Naive thymus-derived CD4-positive, alpha-beta T cell (primary cell): ENCODE data around the gene FBXL17. TPM values are rescaled to one million over a fixed set of nuclear protein-coding genes. Genes with fewer than 3 reads are reported as not detected.
A peak's percentile ranks its signal among the peaks of the same experiment; 100 is the strongest.

Source experiments
- ATAC-seq: fragments of 150-1000 bp; cut with Tn5 transposase; 2 replicates; pipeline ENCODE4 v1.10.0; 2021; ENCODE audit warnings: mild to moderate bottlenecking, moderate library complexity
- CTCF ChIA-PET: fragments of 350-600 bp; sonication (Branson Sonifier 250); formaldehyde crosslinking; loops from one replicate; lab custom pipeline; 2021; ENCODE audit warnings: antibody characterized with exemption; lab: Charles Lee
- POLR2A ChIA-PET: fragments of 350-600 bp; sonication (Branson Sonifier 250); formaldehyde crosslinking; loops from one replicate; lab custom pipeline; 2021; ENCODE audit warnings: antibody characterized with exemption, inconsistent platforms; lab: Charles Lee
- DNase-seq, 9 donors: peaks; one replicate each; pipeline versions ENCODE4 v3.0.0 to v3.0.0-alpha.2; 2020 to 2022; ENCODE audit warnings: mixed read lengths in 1 of 9
- H3K27ac ChIP-seq: one replicate; pipeline ENCODE4 v1.7.0; 2013; ENCODE audit warnings: mild to moderate bottlenecking, low read depth, low read length, moderate library complexity
- H3K27me3 ChIP-seq, 2 donors: one replicate each; pipeline ENCODE4 v1.7.0; 2013; ENCODE audit warnings: low read length in 2 of 2, mild to moderate bottlenecking in 2 of 2, moderate library complexity in 2 of 2; ENCODE audit not compliant: control insufficient read depth in 2 of 2, insufficient read depth in 2 of 2
- H3K36me3 ChIP-seq, 3 experiments: 1 replicate in 2 of 3; 2 replicates in 1 of 3; pipeline ENCODE4 v1.7.0; 2013; ENCODE audit warnings: low read length in 3 of 3, mild to moderate bottlenecking in 3 of 3, moderate library complexity in 1 of 3; ENCODE audit not compliant: insufficient read depth in 3 of 3, control insufficient read depth in 2 of 3
- H3K4me1 ChIP-seq, 2 donors: one replicate each; pipeline ENCODE4 v1.7.0; 2013; ENCODE audit warnings: low read length in 2 of 2, mild to moderate bottlenecking in 2 of 2, moderate library complexity in 1 of 2; ENCODE audit not compliant: control insufficient read depth in 2 of 2, insufficient read depth in 2 of 2
- H3K4me3 ChIP-seq: 2 replicates; pipeline ENCODE4 v1.7.0; 2013; ENCODE audit warnings: mild to moderate bottlenecking, low read length
- H3K9me3 ChIP-seq, 3 experiments: 1 replicate in 2 of 3; 2 replicates in 1 of 3; pipeline ENCODE4 v1.7.0; 2013; ENCODE audit warnings: low read length in 3 of 3; ENCODE audit not compliant: control insufficient read depth in 2 of 3
- H3K27ac Mint-ChIP-seq, 9 donors: one replicate each; pipeline ENCODE4 v1.8.0; 2020 to 2022; ENCODE audit warnings: mixed read lengths in 9 of 9, mild to moderate bottlenecking in 8 of 9, moderate library complexity in 5 of 9, inconsistent platforms in 2 of 9
- H3K27me3 Mint-ChIP-seq, 5 donors: one replicate each; pipeline ENCODE4 v1.8.0; 2021 to 2022; ENCODE audit warnings: mixed read lengths in 5 of 5, mild to moderate bottlenecking in 1 of 5
- H3K36me3 Mint-ChIP-seq, 5 donors: one replicate each; pipeline ENCODE4 v1.8.0; 2020 to 2022; ENCODE audit warnings: mixed read lengths in 5 of 5, mild to moderate bottlenecking in 3 of 5, inconsistent platforms in 1 of 5
- H3K4me1 Mint-ChIP-seq, 7 donors: one replicate each; pipeline ENCODE4 v1.8.0; 2020 to 2022; ENCODE audit warnings: mixed read lengths in 7 of 7, mild to moderate bottlenecking in 3 of 7, inconsistent platforms in 1 of 7
- H3K4me3 Mint-ChIP-seq, 10 donors: one replicate each; pipeline ENCODE4 v1.8.0; 2020 to 2022; ENCODE audit warnings: mild to moderate bottlenecking in 10 of 10, mixed read lengths in 10 of 10, moderate library complexity in 6 of 10, inconsistent platforms in 2 of 10
- H3K9me3 Mint-ChIP-seq, 11 donors: one replicate each; pipeline ENCODE4 v1.8.0; 2020 to 2022; ENCODE audit warnings: mixed read lengths in 11 of 11, mild to moderate bottlenecking in 4 of 11, inconsistent platforms in 1 of 11, moderate library complexity in 1 of 11
- intact Hi-C, 2 donors: fragments of 100-400 bp; cut with micrococcal nuclease; formaldehyde crosslinking; loops; one replicate each; pipeline ENCODE4 v1.15.1; 2023
- polyA plus RNA-seq, 2 donors: library from polyadenylated mRNA; unstranded; fragments of 300-500 nt; fragmentation: Illumina TruSeq; gene quantifications; one replicate each; pipeline ENCODE4 v1.2.3, GENCODE V29; 2021
- total RNA-seq, 6 experiments: library from RNA in 5 of 6; stranded (reverse) in 5 of 6; gene quantifications; 1 replicate in 5 of 6; 2 replicates in 1 of 6; pipeline ENCODE4 v1.2.3 and lab custom pipeline; 2021 to 2026

Gene FBXL17
- total and polyA plus RNA-seq, 7 experiments from 2014 or later: 4.4 to 28.4 (median 19.6) TPM

GRCh38 chr5:107861565-107861964 lies 520.3 kb downstream of the FBXL17 start:
- POLR2A ChIA-PET: no interaction called here

GRCh38 chr5:107860044-107860443 lies 521.9 kb downstream of the FBXL17 start:
- H3K4me1 ChIP-seq: no peaks in the 10 kb centered on the region
- no peak overlapping the region for H3K4me3 ChIP-seq
- H3K36me3 ChIP-seq: no peaks in the 10 kb centered on the region
- Mint-ChIP-seq H3K4me3 (no peak overlapping the region), H3K4me1 (peaks cover 0 to 3% (median 0%) of the 10 kb centered on the region in 7 donors), H3K9me3 (peaks cover 0 to 5% (median 0%) of the 10 kb centered on the region in 11 donors), H3K27me3 (no peaks in the 10 kb centered on the region), H3K27ac (no peak overlapping the region), H3K36me3 (peaks cover 5 to 34% (median 20%) of the 10 kb centered on the region in 5 donors)
- no peak overlapping the region for H3K27ac ChIP-seq
- POLR2A ChIA-PET: no interaction called here
- intact Hi-C loops: no loop called here
- CTCF ChIA-PET: no interaction called here
- no peak for DNase-seq
- no peaks in the 10 kb centered on the region for H3K9me3 ChIP-seq
- no peaks in the 10 kb centered on the region for H3K27me3 ChIP-seq
- ATAC-seq: no peak

More at GRCh38 chr5:107861565-107861964, 520.3 kb downstream of the FBXL17 start:
- Mint-ChIP-seq H3K27ac (no peak overlapping the region), H3K4me1 (peaks cover 0 to 3% (median 0%) of the 10 kb centered on the region in 7 donors), H3K27me3 (no peaks in the 10 kb centered on the region), H3K4me3 (no peak overlapping the region), H3K36me3 (peaks cover 5 to 48% (median 27%) of the 10 kb centered on the region in 5 donors), H3K9me3 (peaks cover 0 to 5% (median 0%) of the 10 kb centered on the region in 11 donors)
- CTCF ChIA-PET: no interaction called here
- Histone ChIP-seq H3K36me3 (no peaks in the 10 kb centered on the region), H3K27me3 (no peaks in the 10 kb centered on the region), H3K4me1 (no peaks in the 10 kb centered on the region), H3K9me3 (no peaks in the 10 kb centered on the region), H3K4me3 (no peak overlapping the region), H3K27ac (no peak overlapping the region)
- ATAC-seq (no peak), DNase-seq (no peak)
- intact Hi-C loops: no loop called here

- H3K4me3 ChIP-seq: no peak overlapping the region
- Mint-ChIP-seq H3K36me3 (peaks cover 2 to 23% (median 14%) of the 10 kb centered on the region in 5 donors), H3K27me3 (no peaks in the 10 kb centered on the region), H3K4me1 (peaks cover 0 to 3% (median 0%) of the 10 kb centered on the region in 7 donors), H3K4me3 (no peak overlapping the region), H3K27ac (no peak overlapping the region), H3K9me3 (no peaks in the 10 kb centered on the region)
- intact Hi-C loops: no loop called here
- H3K27me3 ChIP-seq: no peaks in the 10 kb centered on the region
- ChIA-PET CTCF (no interaction called here), POLR2A (no interaction called here)
- H3K27ac ChIP-seq: no peak overlapping the region
- no peaks in the 10 kb centered on the region for H3K4me1 ChIP-seq
- ATAC-seq: no peak
- no peak for DNase-seq
- no peaks in the 10 kb centered on the region for H3K9me3 ChIP-seq
- no peaks in the 10 kb centered on the region for H3K36me3 ChIP-seq
These were observed 523.1 kb downstream of the FBXL17 start for GRCh38 chr5:107858788-107859187.

- no peaks in the 10 kb centered on the region for H3K4me1 ChIP-seq
- Mint-ChIP-seq H3K4me3 (no peak overlapping the region), H3K36me3 (peaks cover 2 to 18% (median 11%) of the 10 kb centered on the region in 5 donors), H3K27ac (no peak overlapping the region), H3K9me3 (no peaks in the 10 kb centered on the region), H3K4me1 (peaks cover 0 to 3% (median 0%) of the 10 kb centered on the region in 7 donors), H3K27me3 (no peaks in the 10 kb centered on the region)
- intact Hi-C loops: no loop called here
- no peak overlapping the region for H3K4me3 ChIP-seq
- no peaks in the 10 kb centered on the region for H3K27me3 ChIP-seq
- ChIA-PET CTCF (no interaction called here), POLR2A (no interaction called here)
- no peak overlapping the region for H3K27ac ChIP-seq
- H3K36me3 ChIP-seq: no peaks in the 10 kb centered on the region
- H3K9me3 ChIP-seq: no peaks in the 10 kb centered on the region
- ATAC-seq (no peak), DNase-seq (no peak)
These were observed 523.6 kb downstream of the FBXL17 start for GRCh38 chr5:107858324-107858723.

GRCh38 chr5:107857785-107858184 lies 524.1 kb downstream of the FBXL17 start:
- Mint-ChIP-seq H3K9me3 (no peaks in the 10 kb centered on the region), H3K27me3 (no peaks in the 10 kb centered on the region), H3K4me1 (peaks cover 0 to 3% (median 0%) of the 10 kb centered on the region in 7 donors), H3K4me3 (no peak overlapping the region), H3K36me3 (peaks cover 0 to 16% (median 9%) of the 10 kb centered on the region in 5 donors), H3K27ac (peak overlapping the region in 1 of 9 donors; percentile 18)
- ChIA-PET POLR2A (no interaction called here), CTCF (no interaction called here)
- DNase-seq: no peak
- ATAC-seq: no peak
- no peak overlapping the region for H3K27ac ChIP-seq
- H3K4me1 ChIP-seq: no peaks in the 10 kb centered on the region
- no peaks in the 10 kb centered on the region for H3K9me3 ChIP-seq
- intact Hi-C loops: no loop called here
- no peaks in the 10 kb centered on the region for H3K27me3 ChIP-seq
- H3K36me3 ChIP-seq: no peaks in the 10 kb centered on the region
- no peak overlapping the region for H3K4me3 ChIP-seq

- POLR2A ChIA-PET: no interaction called here
- CTCF ChIA-PET: no interaction called here
These were observed 526.7 kb downstream of the FBXL17 start for GRCh38 chr5:107855171-107855570.

GRCh38 chr5:107853696-107854095 lies 528.2 kb downstream of the FBXL17 start:
- Mint-ChIP-seq H3K4me3 (no peak overlapping the region), H3K9me3 (peaks cover 0 to 2% (median 0%) of the 10 kb centered on the region in 11 donors), H3K36me3 (no peaks in the 10 kb centered on the region), H3K4me1 (peaks cover 0 to 3% (median 0%) of the 10 kb centered on the region in 7 donors), H3K27me3 (peaks cover 0 to 10% (median 0%) of the 10 kb centered on the region in 5 donors), H3K27ac (no peak overlapping the region)
- POLR2A ChIA-PET: no interaction called here
- no peak for ATAC-seq
- DNase-seq: no peak
- Histone ChIP-seq H3K4me3 (no peak overlapping the region), H3K4me1 (no peaks in the 10 kb centered on the region), H3K9me3 (no peaks in the 10 kb centered on the region), H3K27me3 (no peaks in the 10 kb centered on the region), H3K36me3 (no peaks in the 10 kb centered on the region), H3K27ac (no peak overlapping the region)
- CTCF ChIA-PET: no interaction called here
- intact Hi-C loops: no loop called here

More at GRCh38 chr5:107855171-107855570, 526.7 kb downstream of the FBXL17 start:
- no peaks in the 10 kb centered on the region for H3K27me3 ChIP-seq
- H3K36me3 ChIP-seq: no peaks in the 10 kb centered on the region
- Mint-ChIP-seq H3K4me1 (peaks cover 0 to 3% (median 0%) of the 10 kb centered on the region in 7 donors), H3K36me3 (no peaks in the 10 kb centered on the region), H3K27me3 (peaks cover 0 to 6% (median 0%) of the 10 kb centered on the region in 5 donors), H3K4me3 (no peak overlapping the region), H3K27ac (no peak overlapping the region), H3K9me3 (no peaks in the 10 kb centered on the region)
- no peak for DNase-seq
- ATAC-seq: no peak
- H3K4me3 ChIP-seq: no peak overlapping the region
- no peaks in the 10 kb centered on the region for H3K9me3 ChIP-seq
- intact Hi-C loops: no loop called here
- H3K27ac ChIP-seq: no peak overlapping the region
- no peaks in the 10 kb centered on the region for H3K4me1 ChIP-seq
